IMR-90 (cell line): ENCODE results near the gene KLLN. TPM values are rescaled to one million over a fixed set of nuclear protein-coding genes. Genes with fewer than 3 reads are reported as not detected.

Experiments
- ATAC-seq: fragments of 200-7000 bp; cut with Tn5 transposase; 2 replicates; pipeline ENCODE4 v1.9.1; 2020; ENCODE audit warnings: low read depth, mild to moderate bottlenecking, moderate library complexity
- Bru-seq: library from RNA; stranded (reverse); fragments of 400-500 nt; gene quantifications from one replicate; lab custom pipeline; 2021; lab: Mats Ljungman, UMichigan
- BruChase-seq, 2 experiments: library from RNA; stranded (reverse); fragments of 400-500 nt; gene quantifications; one replicate each; lab custom pipeline; 2021; lab: Mats Ljungman, UMichigan
- BruUV-seq: library from RNA; stranded (reverse); fragments of 400-500 nt; replicated peaks from 2 replicates; lab custom pipeline; 2021; lab: Mats Ljungman, UMichigan
- CTCF ChIA-PET: fragments of 300-600 bp; formaldehyde crosslinking; extraction: SDS; loops from one replicate; lab custom pipeline; 2021; ENCODE audit warnings: antibody characterized with exemption; lab: Yijun Ruan, JAX
- POLR2A ChIA-PET: fragments of 300-600 bp; sonication (Branson Sonifier 250); formaldehyde crosslinking; loops from one replicate; lab custom pipeline; 2022; ENCODE audit warnings: antibody characterized with exemption; ENCODE audit not compliant: unreplicated experiment; lab: Charles Lee
- DNase-seq: peaks from one replicate; pipeline ENCODE4 v3.0.0; 2013
- H2AFZ ChIP-seq: replicated peaks from 2 replicates; pipeline ENCODE3; 2013; ENCODE audit warnings: low read length, mild to moderate bottlenecking; ENCODE audit not compliant: poor library complexity
- H2AK5ac ChIP-seq: 2 replicates; pipeline ENCODE4 v1.6.1; 2013; ENCODE audit warnings: low read depth, low read length, inconsistent platforms
- H2AK9ac ChIP-seq: replicated peaks from 2 replicates; pipeline ENCODE3; 2013; ENCODE audit warnings: mild to moderate bottlenecking, low read depth, low read length, moderate library complexity; ENCODE audit not compliant: poor library complexity
- H2BK120ac ChIP-seq: 2 replicates; pipeline ENCODE4 v1.6.1; 2013; ENCODE audit warnings: low read depth, low read length, inconsistent platforms
- H2BK15ac ChIP-seq: 3 replicates; pipeline ENCODE4 v1.6.1; 2013; ENCODE audit warnings: low read depth, low read length, inconsistent platforms
- H2BK20ac ChIP-seq: 2 replicates; pipeline ENCODE4 v1.6.1; 2013; ENCODE audit warnings: low read depth, mild to moderate bottlenecking, inconsistent platforms, low read length, moderate library complexity
- H2BK5ac ChIP-seq: 2 replicates; pipeline ENCODE4 v1.6.1; 2013; ENCODE audit warnings: mild to moderate bottlenecking, low read depth, low read length, inconsistent platforms; ENCODE audit not compliant: poor library complexity, severe bottlenecking
- H3K14ac ChIP-seq: replicated peaks from 2 replicates; pipeline ENCODE4 v1.6.1; 2013; ENCODE audit warnings: low read depth, low read length, inconsistent platforms
- H3K18ac ChIP-seq: 2 replicates; pipeline ENCODE4 v1.6.1; 2013; ENCODE audit warnings: low read depth, low read length, control low read depth
- H3K23ac ChIP-seq: 2 replicates; pipeline ENCODE4 v1.6.1; 2013; ENCODE audit warnings: low read depth, low read length, inconsistent platforms
- H3K27ac ChIP-seq: 2 replicates; pipeline ENCODE4 v1.5.1; 2013; ENCODE audit warnings: mild to moderate bottlenecking, control low read depth, low read length; ENCODE audit not compliant: insufficient read depth
- H3K27me3 ChIP-seq: 2 replicates; pipeline ENCODE4 v1.6.1; 2013; ENCODE audit warnings: low read length; ENCODE audit not compliant: control insufficient read depth, insufficient read depth
- H3K36me3 ChIP-seq: 2 replicates; pipeline ENCODE4 v1.6.1; 2013; ENCODE audit warnings: low read length, mixed read lengths; ENCODE audit not compliant: control insufficient read depth, insufficient read depth
- H3K4ac ChIP-seq: 2 replicates; pipeline ENCODE4 v1.6.1; 2013; ENCODE audit warnings: low read depth, low read length, inconsistent platforms
- H3K4me1 ChIP-seq: 2 replicates; pipeline ENCODE4 v1.6.1; 2013; ENCODE audit warnings: low read length, mixed read lengths; ENCODE audit not compliant: control insufficient read depth, insufficient read depth
- H3K4me2 ChIP-seq: 2 replicates; pipeline ENCODE4 v1.6.1; 2013; ENCODE audit warnings: low read depth, mild to moderate bottlenecking, control low read depth, low read length, moderate library complexity
- H3K4me3 ChIP-seq: 2 replicates; pipeline ENCODE4 v1.5.1; 2013; ENCODE audit warnings: low read depth, mild to moderate bottlenecking, control low read depth, low read length, moderate library complexity; ENCODE audit not compliant: insufficient read depth
- H3K56ac ChIP-seq: 2 replicates; pipeline ENCODE4 v1.6.1; 2013; ENCODE audit warnings: low read length, inconsistent platforms; ENCODE audit not compliant: insufficient read depth; ENCODE audit errors: extremely low read depth
- H3K79me1 ChIP-seq, 2 experiments: 2 replicates each; pipeline ENCODE4 v1.6.1; 2013; ENCODE audit warnings: low read length in 2 of 2, inconsistent platforms in 1 of 2, low read depth in 1 of 2
- H3K9ac ChIP-seq: 2 replicates; pipeline ENCODE4 v1.6.1; 2013; ENCODE audit warnings: low read depth, low read length, control low read depth
- H3K9me1 ChIP-seq: 2 replicates; pipeline ENCODE4 v1.6.1; 2013; ENCODE audit warnings: low read length, inconsistent platforms; ENCODE audit not compliant: insufficient read depth
- H3K9me3 ChIP-seq: 2 replicates; pipeline ENCODE4 v1.6.1; 2013; ENCODE audit warnings: low read length; ENCODE audit not compliant: control insufficient read depth, insufficient read depth
- H4K20me1 ChIP-seq: 2 replicates; pipeline ENCODE4 v1.6.1; 2013; ENCODE audit warnings: low read length, inconsistent platforms; ENCODE audit not compliant: insufficient read depth
- H4K5ac ChIP-seq: 2 replicates; pipeline ENCODE4 v1.6.1; 2013; ENCODE audit warnings: mild to moderate bottlenecking, low read depth, low read length, control low read depth
- H4K8ac ChIP-seq, 2 experiments: 2 replicates each; pipeline ENCODE4 v1.6.1; 2013; ENCODE audit warnings: low read depth in 2 of 2, low read length in 2 of 2, control low read depth in 1 of 2, inconsistent platforms in 1 of 2
- H4K91ac ChIP-seq: 2 replicates; pipeline ENCODE4 v1.6.1; 2013; ENCODE audit warnings: low read depth, low read length, inconsistent platforms; ENCODE audit not compliant: insufficient read depth
- BHLHE40 ChIP-seq: fragments of 150-350 bp; IDR thresholded peaks from 2 replicates; pipeline ENCODE4 v1.6.1; 2016; ENCODE audit warnings: mild to moderate bottlenecking, low read depth, low read length
- ELK1 ChIP-seq: fragments of 150-350 bp; IDR thresholded peaks from 2 replicates; pipeline ENCODE4 v1.6.1; 2016; ENCODE audit warnings: low read depth, mild to moderate bottlenecking, low read length, moderate library complexity, borderline replicate concordance
- FOS ChIP-seq: fragments of 150-350 bp; IDR thresholded peaks from 2 replicates; pipeline ENCODE4 v1.6.1; 2016; ENCODE audit warnings: low read depth, low read length
- MAZ ChIP-seq: IDR thresholded peaks from 2 replicates; pipeline ENCODE4 v1.6.1; 2012; ENCODE audit warnings: low read depth, mild to moderate bottlenecking, low read length, improper control_type of control experiment, moderate library complexity, borderline replicate concordance
- MXI1 ChIP-seq: IDR thresholded peaks from 2 replicates; pipeline ENCODE4 v1.6.1; 2012; ENCODE audit warnings: low read depth, mild to moderate bottlenecking, low read length, moderate library complexity, borderline replicate concordance
- NFE2L2 ChIP-seq: fragments of 150-350 bp; IDR thresholded peaks from 2 replicates; pipeline ENCODE4 v1.6.1; 2016; ENCODE audit warnings: low read depth, mild to moderate bottlenecking, low read length
- RAD21 ChIP-seq: IDR thresholded peaks from 2 replicates; pipeline ENCODE4 v1.6.1; 2012; ENCODE audit warnings: low read length, improper control_type of control experiment
- RCOR1 ChIP-seq: IDR thresholded peaks from 2 replicates; pipeline ENCODE4 v1.6.1; 2012; ENCODE audit warnings: mild to moderate bottlenecking, low read length, improper control_type of control experiment; ENCODE audit not compliant: insufficient replicate concordance
- USF2 ChIP-seq: fragments of 150-350 bp; IDR thresholded peaks from 2 replicates; pipeline ENCODE4 v1.6.1; 2017; ENCODE audit warnings: mild to moderate bottlenecking, antibody characterized with exemption, low read length, low read depth
- WGBS, 2 experiments: methylation state at CpG; one replicate each; pipeline versions ENCODE4 v1.1.5 to v1.1.7; 2013; ENCODE audit warnings: missing lambda C conversion rate in 2 of 2; ENCODE audit not compliant: insufficient read length in 1 of 2; ENCODE audit errors: extremely low coverage in 2 of 2; 5-methylcytosine and 5-hydroxymethylcytosine counted together
- dilution Hi-C: fragments of 300-500 bp; cut with HindIII; formaldehyde crosslinking; loops from one replicate; pipeline ENCODE4 v1.14.3; 2018; ENCODE audit warnings: low sequenced_read_pairs; ENCODE audit not compliant: unreplicated experiment
- in situ Hi-C: fragments of 300-500 bp; cut with MboI; formaldehyde crosslinking; loops from 3 replicates; pipeline ENCODE4 v1.14.3; 2019; ENCODE audit warnings: low sequenced_read_pairs, inconsistent platforms, mixed read lengths
- intact Hi-C: fragments of 100-400 bp; cut with micrococcal nuclease; formaldehyde crosslinking; loops from 2 replicates; pipeline ENCODE4 v1.10.0; 2022
- long read RNA-seq: library from polyadenylated mRNA; unstranded; transcript quantifications from one replicate; pipeline ENCODE4 v2.0.0, GENCODE V29; 2021; ENCODE audit not compliant: unreplicated experiment
- polyA plus RNA-seq, 3 experiments: library from polyadenylated mRNA; depleted of rRNA; stranded (reverse); fragments of >200 nt; gene quantifications; 2 replicates each; pipeline ENCODE4 v1.2.3, GENCODE V29; 2012; ENCODE audit warnings: low replicate concordance in 1 of 3
- total RNA-seq: library from RNA; depleted of rRNA; stranded (reverse); fragments of >200 nt; gene quantifications from 2 replicates; pipeline ENCODE4 v1.2.3, GENCODE V29; 2012; rRNA removed

KLLN gene
- total RNA-seq (0.36 and 0.56 TPM in 2 replicates), polyA plus RNA-seq (2012; rRNA removed) (0.26 and 0.36 TPM in 2 replicates), Bru-seq, nascent RNA (percentile 25 among the genes with signal in this experiment), BruChase-seq, experiment 1, labeled RNA remaining after a 6-hour chase (percentile 36 among the genes with signal in this experiment), BruChase-seq, experiment 2, labeled RNA remaining after a 2-hour chase (percentile 34 among the genes with signal in this experiment)
- polyA plus RNA-seq (2012; cell fraction: cytosol; rRNA removed), result 0.22 and 0.39 TPM in 2 replicates
- 0.11 and 0.18 TPM in 2 replicates for polyA plus RNA-seq (2012; cell fraction: nucleus; rRNA removed; ENCODE audit: low replicate concordance)
- long read RNA-seq, full-length matches to known transcripts, result 3 of 3 reads
- long read RNA-seq, partial matches to known transcripts, result 0 of 3 reads
- long read RNA-seq, other reads (novel, unspliced or antisense), result 0 of 3 reads

GRCh38 chr10:87863053-87863943, at the start of gene KLLN, which contains the start of gene PTEN:
Gene KLLN (minus strand): TSS chr10:87863533. CDS start chr10:87862487, 1,046 bp downstream.
Gene PTEN (plus strand): TSS chr10:87863625. CDS start chr10:87864470, 845 bp downstream.
- peak within 1 kb of the TSS; percentile 79 for H3K18ac ChIP-seq
- H3K4me2 ChIP-seq, result peak within 1 kb of the TSS; percentile 97
- H4K91ac ChIP-seq, result peak within 1 kb of the TSS; percentile 68
- peak within 1 kb of the TSS; percentile 91 for H2BK5ac ChIP-seq
- peak within 1 kb of the TSS; percentile 16 for H2AK5ac ChIP-seq
- no TSS peak for BruUV-seq
- H3K9ac ChIP-seq, result peak within 1 kb of the TSS; percentile 100
- no peaks in the 10 kb centered on the region for H3K9me1 ChIP-seq
- H3K23ac ChIP-seq, result peak within 1 kb of the TSS; percentile 94
- ChIA-PET CTCF (no interaction called here), POLR2A (interaction anchor here (0.6 to 0.9 kb wide), 2 partner anchors 195 to 290 kb away, joined by 3 to 4 read pairs; no protein-coding TSS in a partner anchor)
- intact Hi-C loops (loop anchor here (1.0 to 10.0 kb wide), 8 partner anchors 74 to 526 kb away; no protein-coding TSS in a partner anchor), dilution Hi-C loops (no loop called here), in situ Hi-C loops (loop anchor here (5.0 kb wide), 1 partner anchor 524 kb away; no protein-coding TSS in a partner anchor)
- no peaks in the 10 kb centered on the region for H3K36me3 ChIP-seq
- H3K14ac ChIP-seq, result peak within 1 kb of the TSS; percentile 94
- H3K4me1 ChIP-seq, result no peaks in the 10 kb centered on the region
- peak within 1 kb of the TSS; percentile 62 for H2BK120ac ChIP-seq
- H3K56ac ChIP-seq, result peak within 1 kb of the TSS; percentile 98
- H4K20me1 ChIP-seq, result peaks cover 32% of the 10 kb centered on the region; the same call in 1 of the 2 replicates
- peak within 1 kb of the TSS; percentile 99 for H2AFZ ChIP-seq
- H3K9me3 ChIP-seq, result no peaks in the 10 kb centered on the region
- ATAC-seq (peak; percentile 72), DNase-seq (peak; percentile 91)
- peak within 1 kb of the TSS; percentile 91 for H3K27ac ChIP-seq
- H3K27me3 ChIP-seq, result no peaks in the 10 kb centered on the region
- H3K4me3 ChIP-seq, result peak within 1 kb of the TSS; percentile 73
- H2BK20ac ChIP-seq, result peak within 1 kb of the TSS; percentile 2; the same call in 1 of the 2 replicates
- H4K8ac ChIP-seq, result peak within 1 kb of the TSS; percentile 19 to 61; a peak in 3 of 4 replicates
- 2% methylated on average over 36 of the region's 89 CpGs; no CpG with 5 or more reads in 1 of the 2 experiments for WGBS, 2 experiments
- peak within 1 kb of the TSS; percentile 85 for H3K4ac ChIP-seq
- peak within 1 kb of the TSS; percentile 4; the same call in 1 of the 3 replicates for H2BK15ac ChIP-seq
- H2AK9ac ChIP-seq, result peak within 1 kb of the TSS; percentile 92
- H4K5ac ChIP-seq, result peak within 1 kb of the TSS; percentile 82
- peaks cover 0 to 6% of the 10 kb centered on the region in 2 experiments; a peak in 1 of 4 replicates for H3K79me1 ChIP-seq
- no peak for TF ChIP-seq USF2
- peak; percentile 38; the same call in 1 of the 2 replicates for TF ChIP-seq MAZ
- no peak for TF ChIP-seq FOS
- peak; percentile 39; the same call in 1 of the 2 replicates for TF ChIP-seq BHLHE40
- no peak for TF ChIP-seq RCOR1
- 0 out of 2 replicates have a peak, but pooled peaks have one; percentile 10 for TF ChIP-seq RAD21
- TF ChIP-seq MXI1, result no peak
- TF ChIP-seq ELK1, result no peak
- TF ChIP-seq NFE2L2, result no peak
